Stomach (tissue), 9 donors: ENCODE results near the gene CD81. TPM values are rescaled to one million over a fixed set of nuclear protein-coding genes. Genes with fewer than 3 reads are reported as not detected.

Experiments
- DNase-seq, 2 donors: peaks; one replicate each; pipeline versions ENCODE4 v3.0.0 to v3.0.0-alpha.2; 2013 to 2019
- H3K27ac ChIP-seq, 5 donors: fragments of 200-600 bp in 4 of 5; sonication (generic) in 4 of 5; one replicate each; pipeline ENCODE4 v1.5.1; 2013 to 2019; ENCODE audit warnings: mild to moderate bottlenecking in 1 of 5, moderate library complexity in 1 of 5
- H3K27me3 ChIP-seq, 3 donors: fragments of 200-600 bp; sonication (generic); one replicate each; pipeline ENCODE4 v1.5.1; 2017 to 2019; ENCODE audit warnings: mixed run types in 1 of 3
- H3K36me3 ChIP-seq, 4 donors: fragments of 200-600 bp; sonication (generic); 1 replicate in 3 of 4; 2 replicates in 1 of 4; pipeline ENCODE4 v1.5.1; 2016 to 2019
- H3K4me1 ChIP-seq, 4 donors: fragments of 200-600 bp; sonication (generic); one replicate each; pipeline ENCODE4 v1.5.1; 2016 to 2019
- H3K4me3 ChIP-seq, 4 donors: fragments of 200-600 bp; sonication (generic) in 3 of 4; one replicate each; pipeline ENCODE4 v1.5.1; 2016 to 2019; ENCODE audit warnings: mild to moderate bottlenecking in 1 of 4
- H3K9me3 ChIP-seq, 4 donors: fragments of 200-600 bp; sonication (generic); one replicate each; pipeline ENCODE4 v1.5.1; 2016 to 2019
- CTCF ChIP-seq, 7 experiments: fragments of 450-650 bp in 4 of 7; fragments of 200-600 bp in 3 of 7; sonication (generic) in 3 of 7; IDR thresholded peaks; one replicate each; pipeline ENCODE4 v1.5.1; 2016 to 2019; ENCODE audit warnings: antibody characterized with exemption in 7 of 7, control low read depth in 2 of 7, mild to moderate bottlenecking in 1 of 7
- EP300 ChIP-seq: sonication (generic); formaldehyde crosslinking; IDR thresholded peaks from one replicate; pipeline ENCODE4 v1.6.1; 2017; ENCODE audit warnings: antibody characterized with exemption
- POLR2A ChIP-seq, 4 donors: fragments of 450-650 bp; IDR thresholded peaks; one replicate each; pipeline ENCODE4 v1.6.1; 2016; ENCODE audit warnings: antibody characterized with exemption in 4 of 4, control low read depth in 2 of 4, mild to moderate bottlenecking in 1 of 4, moderate library complexity in 1 of 4
- POLR2AphosphoS5 ChIP-seq, 3 donors: sonication (generic); formaldehyde crosslinking; IDR thresholded peaks; one replicate each; pipeline ENCODE4 v1.6.1; 2016; ENCODE audit warnings: antibody characterized with exemption in 3 of 3
- WGBS, 5 donors: extraction: QIAGEN DNeasy Blood & Tissue Kit in 3 of 5; methylation state at CpG; one replicate each; pipeline versions ENCODE4 v1.1.5 to v1.1.7; 2013 to 2018; 5-methylcytosine and 5-hydroxymethylcytosine counted together
- intact Hi-C: fragments of 100-400 bp; cut with DNase I; formaldehyde crosslinking; loops from one replicate; pipeline ENCODE4 v1.15.1; 2023; ENCODE audit warnings: low total_unique reads
- polyA plus RNA-seq, 3 donors: library from polyadenylated mRNA; stranded (reverse); fragments of 200-250 nt; gene quantifications; one replicate each; pipeline ENCODE4 v1.2.3, GENCODE V29; 2013
- total RNA-seq, 5 donors: library from RNA; depleted of rRNA; stranded (reverse); fragments of >200 nt; gene quantifications; one replicate each; pipeline versions ENCODE4 v1.1.0 to v1.2.3, GENCODE V29; 2014 to 2016
- donor health status: healthy with polysubstance abuse.
- donor health status: Bipolar disorder and iron deficiency.
- donor health status: healthy.

Gene CD81
- total and polyA plus RNA-seq, 8 donors = 95.0 to 327 (median 223) TPM

GRCh38 chr11:2388431-2389376 lies 11.6 kb downstream of the CD81 start:
- H3K27ac ChIP-seq = peak overlapping the region in 4 of 5 donors; percentile 65 to 99 (median 75)
- DNase-seq = no peak
- no peaks in the 10 kb centered on the region for H3K27me3 ChIP-seq
- no peaks in the 10 kb centered on the region for H3K9me3 ChIP-seq
- peak overlapping the region in 1 of 4 donors; percentile 6 for H3K4me3 ChIP-seq
- H3K36me3 ChIP-seq = peaks cover 22 to 50% (median 43%) of the 10 kb centered on the region in 4 donors
- intact Hi-C loops = no loop called here
- peaks cover 73 to 100% (median 89%) of the 10 kb centered on the region in 4 donors for H3K4me1 ChIP-seq
- TF ChIP-seq EP300 = no peak
- TF ChIP-seq POLR2A (IDR thresholded peaks at IDR 0.05) = no peak
- no peak for TF ChIP-seq POLR2AphosphoS5 (IDR thresholded peaks at IDR 0.05)
- TF ChIP-seq CTCF (IDR thresholded peaks at IDR 0.05) = no peak
- WGBS, 5 donors = 71 to 97% (median 78%) methylated on average over 5 to 15 of the region's 15 CpGs

DNA sequence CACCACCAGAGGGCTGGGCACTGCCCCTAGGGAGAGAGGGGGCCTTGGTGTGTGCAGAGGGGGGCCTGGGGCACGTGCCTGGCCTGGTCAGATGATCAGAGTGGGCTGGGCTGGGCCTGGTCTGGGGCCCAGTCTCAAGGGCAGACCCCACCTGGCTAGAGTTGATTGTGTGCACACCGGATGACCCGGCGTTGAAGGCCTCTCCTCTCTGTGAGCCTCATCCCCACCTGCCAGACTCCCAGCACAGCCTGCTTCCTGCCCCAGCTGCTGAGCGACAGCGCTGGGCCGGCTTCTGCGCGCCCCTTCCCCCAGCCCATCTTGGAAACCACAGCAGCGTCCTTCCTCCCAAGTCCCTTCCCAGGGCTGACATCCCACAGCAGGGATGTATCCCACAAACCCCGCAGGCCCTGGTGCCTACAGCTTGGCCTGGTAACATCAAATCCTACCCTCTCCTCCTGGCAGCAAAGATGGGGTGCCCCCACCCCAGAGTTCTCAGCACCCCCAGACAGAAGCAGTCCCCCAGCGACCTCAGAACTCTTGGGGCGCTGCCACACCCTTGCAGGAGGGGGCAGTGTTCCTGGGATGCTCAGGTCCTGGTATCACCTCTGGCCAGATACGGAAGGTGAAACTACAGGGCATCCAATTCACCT lies 12.4 kb downstream of the CD81 start:
- intact Hi-C loops = no loop called here
- H3K27ac ChIP-seq = peak overlapping the region in 4 of 5 donors; percentile 65 to 99 (median 75)
- no peaks in the 10 kb centered on the region for H3K9me3 ChIP-seq
- DNase-seq = peak in 1 of 2 donors; percentile 52
- peaks cover 67 to 99% (median 84%) of the 10 kb centered on the region in 4 donors for H3K4me1 ChIP-seq
- H3K36me3 ChIP-seq = peaks cover 28 to 58% (median 51%) of the 10 kb centered on the region in 4 donors
- TF ChIP-seq EP300 (no peak), CTCF (IDR thresholded peaks at IDR 0.05) (no peak), POLR2A (IDR thresholded peaks at IDR 0.05) (no peak), POLR2AphosphoS5 (IDR thresholded peaks at IDR 0.05) (no peak)
- no peaks in the 10 kb centered on the region for H3K27me3 ChIP-seq
- WGBS, 5 donors = 62 to 71% (median 67%) methylated on average over 9 to 14 of the region's 14 CpGs
- H3K4me3 ChIP-seq = no peak overlapping the region

DNA sequence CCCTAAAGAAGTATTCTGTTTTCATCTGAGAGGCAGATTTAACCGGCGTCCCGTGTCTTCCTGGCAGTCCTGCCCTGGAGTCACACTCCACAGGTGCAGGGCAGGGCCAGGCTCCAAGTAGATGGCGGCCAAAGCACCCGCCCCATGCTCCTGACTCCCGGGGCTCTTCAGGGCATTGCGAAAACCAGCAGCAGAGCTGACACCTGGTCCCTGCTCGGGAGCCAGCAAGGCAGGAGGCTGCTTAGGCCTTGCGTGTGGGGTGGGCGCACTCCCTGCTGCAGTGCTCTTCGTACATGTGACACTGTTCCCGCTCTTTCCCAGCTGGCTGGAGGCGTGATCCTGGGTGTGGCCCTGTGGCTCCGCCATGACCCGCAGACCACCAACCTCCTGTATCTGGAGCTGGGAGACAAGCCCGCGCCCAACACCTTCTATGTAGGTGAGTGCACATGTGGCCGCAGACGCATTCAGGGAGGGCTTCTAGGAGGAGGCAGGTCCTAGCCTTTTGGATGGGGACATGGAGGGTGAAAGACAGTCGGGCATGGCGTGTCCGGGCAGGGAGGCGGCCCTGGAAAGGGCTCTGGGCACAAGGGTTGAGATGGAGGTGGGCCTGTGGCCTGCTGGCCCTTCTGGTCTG lies 13.1 kb downstream of the CD81 start:
- DNase-seq = no peak
- Histone ChIP-seq H3K4me3 (peak overlapping the region in 1 of 4 donors; percentile 14), H3K27me3 (no peaks in the 10 kb centered on the region), H3K27ac (peak overlapping the region in 4 of 5 donors; percentile 65 to 99 (median 75)), H3K36me3 (peaks cover 35 to 60% (median 58%) of the 10 kb centered on the region in 4 donors), H3K4me1 (peaks cover 61 to 95% (median 78%) of the 10 kb centered on the region in 4 donors), H3K9me3 (no peaks in the 10 kb centered on the region)
- WGBS, 5 donors = 74 to 84% (median 82%) methylated on average over 19 to 23 of the region's 23 CpGs
- intact Hi-C loops = no loop called here
- no peak for TF ChIP-seq POLR2A (IDR thresholded peaks at IDR 0.05)
- peak in 1 of 3 donors; percentile 4 for TF ChIP-seq POLR2AphosphoS5 (IDR thresholded peaks at IDR 0.05)

GRCh38 chr11:2390725-2391151 lies 13.6 kb downstream of the CD81 start:
- H3K4me1 ChIP-seq = peaks cover 56 to 90% (median 73%) of the 10 kb centered on the region in 4 donors
- H3K36me3 ChIP-seq = peaks cover 41 to 63% (median 59%) of the 10 kb centered on the region in 4 donors
- peak overlapping the region; percentile 9 to 99 (median 76) for H3K27ac ChIP-seq
- 45 to 65% (median 59%) methylated on average over 7 to 8 of the region's 8 CpGs for WGBS, 5 donors
- intact Hi-C loops = no loop called here
- DNase-seq = peak in 1 of 2 donors; percentile 67
- no peaks in the 10 kb centered on the region for H3K9me3 ChIP-seq
- peak overlapping the region in 1 of 4 donors; percentile 14 for H3K4me3 ChIP-seq
- TF ChIP-seq EP300 (peak; percentile 49), POLR2A (IDR thresholded peaks at IDR 0.05) (no peak), CTCF (IDR thresholded peaks at IDR 0.05) (no peak)
- H3K27me3 ChIP-seq = no peaks in the 10 kb centered on the region
